HepG2 (cell line): ENCODE results near the gene SYT13. TPM values are rescaled to one million over a fixed set of nuclear protein-coding genes. Genes with fewer than 3 reads are reported as not detected.

Source experiments
- ATAC-seq: fragments of 200-7000 bp; cut with Tn5 transposase; 3 replicates; pipeline ENCODE4 v1.9.1; 2020; ENCODE audit warnings: mild to moderate bottlenecking, moderate library complexity
- BruUV-seq: library from RNA; stranded (reverse); fragments of 400-500 nt; replicated peaks from 2 replicates; lab custom pipeline; 2021; lab: Mats Ljungman, UMichigan
- CTCF ChIA-PET: fragments of 300-600 bp; formaldehyde crosslinking; extraction: SDS; loops from one replicate; lab custom pipeline; 2021; ENCODE audit warnings: low total read pairs, inconsistent platforms, low intra/inter-chr PET ratio; lab: Yijun Ruan, JAX
- POLR2A ChIA-PET: fragments of 350-600 bp; sonication (Branson Sonifier 250); formaldehyde crosslinking; loops from one replicate; lab custom pipeline; 2020; ENCODE audit warnings: antibody characterized with exemption, inconsistent platforms; lab: Yijun Ruan, JAX
- DNase-seq: peaks from one replicate; pipeline ENCODE4 v3.0.0-alpha.2; 2015; ENCODE audit warnings: low spot score
- FAIRE-seq: peaks from 3 replicates; lab custom pipeline; 2011; peaks lifted over from hg19 to GRCh38; lab: Jason Lieb, UNC
- H2AFZ ChIP-seq: one replicate; pipeline ENCODE4 v1.6.1; 2011; ENCODE audit warnings: low read length, inconsistent platforms
- H3K27ac ChIP-seq: fragments of 300-600 bp; 3 replicates; pipeline ENCODE4 v1.8.0; 2011; ENCODE audit warnings: mixed run types, mild to moderate bottlenecking, mixed read lengths, low read length, inconsistent platforms; ENCODE audit not compliant: insufficient read depth; ENCODE audit errors: extremely low read length
- H3K27me3 ChIP-seq, 2 experiments: fragments of 200-600 bp in 1 of 2; 2 replicates in 1 of 2; 3 replicates in 1 of 2; pipeline versions ENCODE4 v1.6.0 to v1.8.0; 2011; ENCODE audit warnings: low read length in 2 of 2, mild to moderate bottlenecking in 2 of 2, moderate library complexity in 2 of 2, inconsistent platforms in 1 of 2; ENCODE audit not compliant: insufficient read depth in 2 of 2, control insufficient read depth in 1 of 2
- H3K36me3 ChIP-seq, 2 experiments: fragments of 200-600 bp in 1 of 2; replicated peaks in 1 of 2; 2 replicates in 1 of 2; 3 replicates in 1 of 2; pipeline versions ENCODE4 v1.5.1 to v1.8.0; 2011; ENCODE audit warnings: low read length in 2 of 2, inconsistent platforms in 1 of 2; ENCODE audit not compliant: insufficient read depth in 2 of 2, control insufficient read depth in 1 of 2
- H3K4me1 ChIP-seq: 2 replicates; pipeline ENCODE4 v1.5.1; 2012; ENCODE audit warnings: low read length, inconsistent platforms; ENCODE audit not compliant: insufficient read depth
- H3K4me2 ChIP-seq: 2 replicates; pipeline ENCODE4 v1.6.0; 2011; ENCODE audit warnings: low read depth, low read length, inconsistent platforms
- H3K4me3 ChIP-seq, 3 experiments: fragments of 200-600 bp in 1 of 3; sonication (generic), shearing (Covaris generic) in 1 of 3; replicated peaks in 1 of 3; 2 replicates each; pipeline ENCODE4 v1.5.1; 2011 to 2016; ENCODE audit warnings: low read length in 3 of 3, inconsistent platforms in 2 of 3, low read depth in 2 of 3, mild to moderate bottlenecking in 2 of 3, control low read depth in 1 of 3, mixed read lengths in 1 of 3; ENCODE audit not compliant: insufficient read depth in 1 of 3
- H3K79me2 ChIP-seq: one replicate; pipeline ENCODE4 v1.6.1; 2011; ENCODE audit warnings: low read length, inconsistent platforms; ENCODE audit not compliant: insufficient read depth
- H3K9ac ChIP-seq: 2 replicates; pipeline ENCODE4 v1.6.0; 2011; ENCODE audit warnings: mild to moderate bottlenecking, low read depth, low read length, inconsistent platforms; ENCODE audit not compliant: insufficient read depth
- H3K9me3 ChIP-seq: 2 replicates; pipeline ENCODE4 v1.5.1; 2012; ENCODE audit warnings: mild to moderate bottlenecking, low read length
- H4K20me1 ChIP-seq: 2 replicates; pipeline ENCODE4 v1.6.0; 2011; ENCODE audit warnings: inconsistent platforms, mild to moderate bottlenecking, low read length, moderate library complexity; ENCODE audit not compliant: insufficient read depth
- AGO1 ChIP-seq: fragments of 200-400 bp; formaldehyde crosslinking; IDR thresholded peaks from 2 replicates; pipeline ENCODE4 v1.6.1; 2017; ENCODE audit warnings: mild to moderate bottlenecking, low read depth, low read length, moderate library complexity; ENCODE audit not compliant: poor library complexity, severe bottlenecking
- CBFB ChIP-seq: sonication (generic); formaldehyde crosslinking; IDR thresholded peaks from 2 replicates; pipeline ENCODE4 v1.4.0; 2020; ENCODE audit warnings: missing genetic modification reagents
- CCDC6 ChIP-seq: sonication (generic); formaldehyde crosslinking; IDR thresholded peaks from 2 replicates; pipeline ENCODE4 v1.8.1; 2022; ENCODE audit warnings: mild to moderate bottlenecking, missing genetic modification reagents, moderate library complexity
- CEBPG ChIP-seq: IDR thresholded peaks from 2 replicates; pipeline ENCODE4 v1.6.1; 2016
- CHD2 ChIP-seq: IDR thresholded peaks from 2 replicates; pipeline ENCODE4 v1.6.1; 2011; ENCODE audit warnings: low read depth, low read length, improper control_type of control experiment
- DNMT1 ChIP-seq: sonication (generic); formaldehyde crosslinking; IDR thresholded peaks from 2 replicates; pipeline ENCODE4 v1.5.1; 2020; ENCODE audit warnings: mild to moderate bottlenecking, missing genetic modification reagents
- FOXO4 ChIP-seq: sonication (generic); formaldehyde crosslinking; conservative IDR thresholded peaks from 2 replicates; pipeline ENCODE4 v1.8.1; 2023; ENCODE audit warnings: missing genetic modification reagents
- HES4 ChIP-seq: sonication (generic); formaldehyde crosslinking; IDR thresholded peaks from 2 replicates; pipeline ENCODE4 v1.9.0; 2021; ENCODE audit warnings: mild to moderate bottlenecking, missing genetic modification reagents, borderline replicate concordance
- HNRNPK ChIP-seq: fragments of 200-400 bp; formaldehyde crosslinking; IDR thresholded peaks from 2 replicates; pipeline ENCODE4 v1.6.1; 2018; ENCODE audit warnings: low read length, low read depth, moderate library complexity, mild to moderate bottlenecking; ENCODE audit not compliant: poor library complexity, severe bottlenecking
- PHB2 ChIP-seq: fragments of 450-650 bp; IDR thresholded peaks from 2 replicates; pipeline ENCODE4 v1.6.1; 2018; ENCODE audit not compliant: partially characterized antibody
- PRDM4 ChIP-seq: sonication (generic); formaldehyde crosslinking; IDR thresholded peaks from 2 replicates; pipeline ENCODE4 v1.9.0; 2021; ENCODE audit warnings: missing genetic modification reagents, borderline replicate concordance
- SNAI1 ChIP-seq: sonication (generic); formaldehyde crosslinking; IDR thresholded peaks from 2 replicates; pipeline ENCODE4 v1.5.0; 2020; ENCODE audit warnings: mild to moderate bottlenecking, missing genetic modification reagents, borderline replicate concordance
- SNAPC2 ChIP-seq: sonication (generic); formaldehyde crosslinking; IDR thresholded peaks from 2 replicates; pipeline ENCODE4 v1.8.1; 2022; ENCODE audit warnings: mild to moderate bottlenecking, missing genetic modification reagents
- ZC3H13 ChIP-seq: sonication (generic); formaldehyde crosslinking; IDR thresholded peaks from 2 replicates; pipeline ENCODE4 v1.8.1; 2023; ENCODE audit warnings: mild to moderate bottlenecking, missing genetic modification reagents, moderate library complexity
- ZNF160 ChIP-seq: sonication (generic); formaldehyde crosslinking; IDR thresholded peaks from 2 replicates; pipeline ENCODE4 v1.8.0; 2022; ENCODE audit warnings: mild to moderate bottlenecking, inconsistent platforms, missing genetic modification reagents
- ZNF329 ChIP-seq: sonication (generic); formaldehyde crosslinking; IDR thresholded peaks from 2 replicates; pipeline ENCODE4 v1.9.0; 2021; ENCODE audit warnings: low read depth, mild to moderate bottlenecking, missing genetic modification reagents
- ZNF672 ChIP-seq: sonication (generic); formaldehyde crosslinking; IDR thresholded peaks from 2 replicates; pipeline ENCODE4 v1.8.1; 2022; ENCODE audit warnings: missing genetic modification reagents
- ZSCAN30 ChIP-seq: sonication (generic); formaldehyde crosslinking; IDR thresholded peaks from 2 replicates; pipeline ENCODE4 v1.5.0; 2020; ENCODE audit warnings: mild to moderate bottlenecking, missing genetic modification reagents
- ZSCAN31 ChIP-seq: sonication (generic); formaldehyde crosslinking; IDR thresholded peaks from 2 replicates; pipeline ENCODE4 v1.5.0; 2020; ENCODE audit warnings: low read depth, mild to moderate bottlenecking, missing genetic modification reagents
- WGBS: methylation state at CpG from one replicate; pipeline ENCODE4 v1.1.6; 2017; ENCODE audit warnings: low lambda C conversion rate; 5-methylcytosine and 5-hydroxymethylcytosine counted together
- in situ Hi-C: cut with HindIII; loops from 2 replicates; pipeline ENCODE4 v1.10.0; 2017; ENCODE audit warnings: low pct_unique_long_range_greater_than_20kb; ENCODE audit not compliant: extremely low pct_ligation_motif_present
- intact Hi-C: fragments of 100-400 bp; cut with micrococcal nuclease; formaldehyde crosslinking; loops from one replicate; pipeline ENCODE4 v1.10.0; 2022; ENCODE audit not compliant: unreplicated experiment
- polyA plus RNA-seq, 8 experiments: library from polyadenylated mRNA; depleted of rRNA in 3 of 8; stranded (reverse) in 7 of 8; unstranded in 1 of 8; fragments of >200 nt; fragmentation: Illumina TruSeq in 4 of 8; extraction: Trizol in 4 of 8; gene quantifications; 2 replicates each; pipeline versions ENCODE4 v1.2.1 to v1.2.3, GENCODE V29; 2011 to 2016; ENCODE audit warnings: low read depth in 4 of 8, missing spikeins in 1 of 8, mixed read lengths in 1 of 8; ENCODE audit not compliant: insufficient read depth in 1 of 8
- total RNA-seq, 5 experiments: library from RNA; depleted of rRNA; stranded (reverse); fragments of >200 nt; fragmentation: Illumina TruSeq; extraction: Trizol; gene quantifications; 2 replicates each; pipeline ENCODE4 v1.2.3, GENCODE V29; 2016; ENCODE audit warnings: low read depth in 1 of 5
- TF ChIP-seq, protein P1 (sequence below): sonication (generic); formaldehyde crosslinking; IDR thresholded peaks from 2 replicates; pipeline ENCODE4 v1.9.0; 2022; ENCODE audit warnings: missing genetic modification reagents, mild to moderate bottlenecking, borderline replicate concordance

The SYT13 gene
- total and polyA plus RNA-seq, 2 of the 13 experiments (the other 11 are each of a cell fraction or from before 2014, with no cell fraction given), result 0.02 to 0.13 TPM

DNA sequence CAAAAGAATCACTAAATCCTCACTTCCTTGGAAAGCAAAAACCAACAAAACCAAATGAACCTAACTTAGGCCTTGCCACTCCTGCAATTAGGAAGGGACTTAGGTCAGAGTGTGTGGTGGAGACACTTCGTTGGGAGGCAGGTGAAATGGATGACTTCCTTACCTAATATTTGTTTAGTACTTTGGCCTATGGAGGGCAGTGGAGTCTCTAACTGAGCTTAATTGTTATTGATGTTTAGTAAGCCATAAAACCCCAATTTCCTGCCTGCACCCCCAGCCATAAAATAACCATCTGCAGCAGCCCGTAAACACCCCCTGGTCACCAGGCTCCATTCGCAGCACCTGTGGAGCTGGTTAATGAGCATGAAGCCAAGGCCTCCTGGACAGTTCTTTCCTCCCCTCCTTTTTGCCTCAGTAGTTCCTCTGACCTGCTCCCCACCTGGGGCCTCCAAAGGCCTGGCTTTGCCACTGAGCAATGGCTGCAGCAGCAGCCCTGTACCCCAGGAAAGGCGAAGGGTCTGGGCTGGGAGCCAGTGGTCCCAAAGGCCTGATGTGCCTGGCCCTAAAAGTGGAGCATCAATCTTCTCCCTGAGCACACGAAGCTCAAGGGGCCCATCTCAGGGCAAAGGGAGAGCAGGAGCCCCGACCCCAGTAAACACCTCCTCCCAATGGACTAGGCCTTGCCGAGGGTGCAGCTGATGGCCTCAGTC is 15.6 kb upstream of the SYT13 start:
- Histone ChIP-seq H3K36me3 (no peaks in the 10 kb centered on the region), H2AFZ (no peak overlapping the region)

More for the DNA sequence above, 15.6 kb upstream of the SYT13 start:
- FAIRE-seq, result no peak
- H3K4me3 ChIP-seq, result no peak overlapping the region
- ChIA-PET POLR2A (no interaction called here), CTCF (no interaction called here)
- in situ Hi-C loops (no loop called here), intact Hi-C loops (no loop called here)
- no TSS peak for BruUV-seq
- H3K9ac ChIP-seq, result no peak overlapping the region
- H3K27ac ChIP-seq, result no peak overlapping the region
- peaks cover 5 to 36% of the 10 kb centered on the region in 2 experiments; a peak in 4 of 5 replicates for H3K27me3 ChIP-seq
- no peak for TF ChIP-seq AGO1
- no peak for TF ChIP-seq HNRNPK
- TF ChIP-seq ZNF329 (CRISPR knock-in tag), result no peak
- TF ChIP-seq PHB2, result no peak
- TF ChIP-seq CBFB (CRISPR knock-in tag), result no peak
- TF ChIP-seq PRDM4 (CRISPR knock-in tag), result no peak
- no peak for TF ChIP-seq ZC3H13
- TF ChIP-seq SNAPC2 (CRISPR knock-in tag), result no peak
- TF ChIP-seq SNAI1 (CRISPR knock-in tag), result no peak
- TF ChIP-seq ZSCAN30 (CRISPR knock-in tag), result no peak
- TF ChIP-seq HES4 (CRISPR knock-in tag), result no peak
- no peak for TF ChIP-seq ZNF160 (CRISPR knock-in tag)
- TF ChIP-seq CHD2, result no peak
- TF ChIP-seq ZNF672, result no peak
- TF ChIP-seq FOXO4 (CRISPR knock-in tag), result no peak
- no peak for TF ChIP-seq CEBPG (CRISPR knock-in tag)
- TF ChIP-seq CCDC6 (CRISPR knock-in tag), result no peak
- no peak for TF ChIP-seq DNMT1
- TF ChIP-seq, protein P1, sequence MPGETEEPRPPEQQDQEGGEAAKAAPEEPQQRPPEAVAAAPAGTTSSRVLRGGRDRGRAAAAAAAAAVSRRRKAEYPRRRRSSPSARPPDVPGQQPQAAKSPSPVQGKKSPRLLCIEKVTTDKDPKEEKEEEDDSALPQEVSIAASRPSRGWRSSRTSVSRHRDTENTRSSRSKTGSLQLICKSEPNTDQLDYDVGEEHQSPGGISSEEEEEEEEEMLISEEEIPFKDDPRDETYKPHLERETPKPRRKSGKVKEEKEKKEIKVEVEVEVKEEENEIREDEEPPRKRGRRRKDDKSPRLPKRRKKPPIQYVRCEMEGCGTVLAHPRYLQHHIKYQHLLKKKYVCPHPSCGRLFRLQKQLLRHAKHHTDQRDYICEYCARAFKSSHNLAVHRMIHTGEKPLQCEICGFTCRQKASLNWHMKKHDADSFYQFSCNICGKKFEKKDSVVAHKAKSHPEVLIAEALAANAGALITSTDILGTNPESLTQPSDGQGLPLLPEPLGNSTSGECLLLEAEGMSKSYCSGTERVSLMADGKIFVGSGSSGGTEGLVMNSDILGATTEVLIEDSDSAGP, result no peak
- no peak for TF ChIP-seq ZSCAN31 (CRISPR knock-in tag)
- no peak overlapping the region for H3K4me2 ChIP-seq
- H4K20me1 ChIP-seq, result no peaks in the 10 kb centered on the region
- no peaks in the 10 kb centered on the region for H3K9me3 ChIP-seq
- WGBS, result 55% methylated on average over 3 of the region's 7 CpGs
- no peak for DNase-seq
- no peaks in the 10 kb centered on the region for H3K4me1 ChIP-seq
- no peak for ATAC-seq
- no peaks in the 10 kb centered on the region for H3K79me2 ChIP-seq
